Measurements from ENCODE around the gene ATP8B4. TPM values are rescaled to one million over a fixed set of nuclear protein-coding genes. Genes with fewer than 3 reads are reported as not detected.
A peak's percentile ranks its signal among the peaks of the same experiment; 100 is the strongest.

Gene ATP8B4
- total and polyA plus RNA-seq, 3 donors from 2014 or later: 2.4 to 6.1 (median 2.5) TPM

DNA sequence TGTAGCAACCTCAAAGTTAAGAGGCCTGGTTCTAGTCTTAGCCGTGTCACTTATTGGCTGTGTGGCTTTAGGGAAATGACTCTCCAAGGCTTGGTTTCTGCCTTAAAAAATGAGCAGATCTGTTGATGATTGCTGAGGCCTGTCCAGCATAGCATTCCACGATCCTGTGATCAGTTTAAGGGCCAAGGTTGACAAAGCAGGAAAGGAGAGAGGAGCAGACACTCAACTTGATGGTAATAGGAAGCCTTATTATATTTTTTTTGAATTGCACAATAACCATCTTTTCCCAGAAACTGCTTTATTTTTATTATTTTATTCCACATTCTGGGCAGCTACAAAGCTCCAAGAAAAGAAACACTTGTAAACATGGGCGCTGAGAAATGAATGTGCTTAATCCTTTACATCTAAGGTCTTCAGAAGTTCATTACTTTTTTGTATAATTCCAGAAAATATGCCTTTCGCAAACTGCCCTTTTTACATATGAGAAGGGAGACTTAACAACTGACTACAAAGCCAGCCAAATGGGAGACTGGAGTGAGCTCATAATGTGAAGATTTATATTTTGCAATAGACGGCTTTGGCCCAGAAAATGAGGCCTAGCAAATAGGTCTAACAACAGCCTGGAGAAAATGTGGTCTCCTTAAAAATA, 241.0 kb downstream of the ATP8B4 start:
- Histone ChIP-seq H3K4me3 (no peak overlapping the region), H3K27ac (peak overlapping the region in 1 of 2 donors; percentile 80), H3K9me3 (no peaks in the 10 kb centered on the region), H3K4me1 (peaks cover 16% of the 10 kb centered on the region), H3K27me3 (no peaks in the 10 kb centered on the region), H3K36me3 (ENCODE audit: low read depth, missing control alignments) (no peaks in the 10 kb centered on the region)
- TF ChIP-seq POLR2A (IDR thresholded peaks at IDR 0.05): no peak
- TF ChIP-seq, protein P1, sequence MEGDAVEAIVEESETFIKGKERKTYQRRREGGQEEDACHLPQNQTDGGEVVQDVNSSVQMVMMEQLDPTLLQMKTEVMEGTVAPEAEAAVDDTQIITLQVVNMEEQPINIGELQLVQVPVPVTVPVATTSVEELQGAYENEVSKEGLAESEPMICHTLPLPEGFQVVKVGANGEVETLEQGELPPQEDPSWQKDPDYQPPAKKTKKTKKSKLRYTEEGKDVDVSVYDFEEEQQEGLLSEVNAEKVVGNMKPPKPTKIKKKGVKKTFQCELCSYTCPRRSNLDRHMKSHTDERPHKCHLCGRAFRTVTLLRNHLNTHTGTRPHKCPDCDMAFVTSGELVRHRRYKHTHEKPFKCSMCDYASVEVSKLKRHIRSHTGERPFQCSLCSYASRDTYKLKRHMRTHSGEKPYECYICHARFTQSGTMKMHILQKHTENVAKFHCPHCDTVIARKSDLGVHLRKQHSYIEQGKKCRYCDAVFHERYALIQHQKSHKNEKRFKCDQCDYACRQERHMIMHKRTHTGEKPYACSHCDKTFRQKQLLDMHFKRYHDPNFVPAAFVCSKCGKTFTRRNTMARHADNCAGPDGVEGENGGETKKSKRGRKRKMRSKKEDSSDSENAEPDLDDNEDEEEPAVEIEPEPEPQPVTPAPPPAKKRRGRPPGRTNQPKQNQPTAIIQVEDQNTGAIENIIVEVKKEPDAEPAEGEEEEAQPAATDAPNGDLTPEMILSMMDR (IDR thresholded peaks at IDR 0.05): no peak
- peak; percentile 44 for DNase-seq
- 56 to 62% methylated on average over 5 of the region's 5 CpGs for WGBS, 2 donors
- intact Hi-C loops (cut with DNase I; ENCODE audit: low total_unique reads): loop anchor here (10.0 kb wide), 1 partner anchor 253 kb away; the partner anchor contains the start of genes DTWD1 and FAM227B

DNA sequence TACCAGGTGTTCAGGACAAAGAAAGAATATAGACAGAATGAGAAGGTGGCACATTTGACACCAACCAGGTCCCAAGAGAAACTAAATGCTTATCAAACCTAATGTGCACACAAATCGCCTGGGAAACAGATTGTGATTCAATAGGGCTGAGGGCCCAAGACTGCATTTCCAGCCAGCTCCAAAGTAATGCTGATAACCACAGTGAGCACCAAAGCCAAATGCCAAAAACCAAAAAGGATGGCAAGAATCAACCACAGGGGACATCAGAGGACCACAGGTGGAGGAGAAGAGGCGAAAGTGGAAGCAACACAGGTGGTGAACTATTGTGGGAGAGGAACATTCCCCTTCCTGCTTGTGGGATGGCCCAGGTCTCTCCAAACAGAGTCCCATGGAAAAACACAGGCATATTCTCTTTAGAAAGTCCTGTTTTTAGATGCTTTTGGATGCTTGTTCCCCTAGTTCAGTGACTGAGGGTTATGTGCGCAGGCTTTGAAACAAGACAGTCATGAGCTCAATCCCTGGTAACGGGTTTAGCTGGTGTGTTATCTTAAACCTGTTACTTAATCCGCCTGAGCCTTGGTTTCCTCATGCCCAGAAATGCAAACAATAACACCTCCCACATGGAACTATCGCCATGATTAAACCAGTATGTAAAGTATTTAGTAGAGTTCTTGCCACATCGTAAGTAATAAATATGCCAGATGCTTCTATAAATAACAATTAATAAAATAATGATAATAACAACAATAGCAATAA, 241.7 kb downstream of the ATP8B4 start:
- H3K9me3 ChIP-seq: no peaks in the 10 kb centered on the region
- no peaks in the 10 kb centered on the region for H3K36me3 ChIP-seq (ENCODE audit: low read depth, missing control alignments)
- DNase-seq: no peak
- TF ChIP-seq, protein P1 (IDR thresholded peaks at IDR 0.05): no peak
- TF ChIP-seq POLR2A (IDR thresholded peaks at IDR 0.05): no peak
- 74 to 83% methylated on average over 7 of the region's 7 CpGs for WGBS, 2 donors
- peak overlapping the region; percentile 8 to 80 for H3K27ac ChIP-seq
- peaks cover 16% of the 10 kb centered on the region for H3K4me1 ChIP-seq
- no peak overlapping the region for H3K4me3 ChIP-seq
- intact Hi-C loops (cut with DNase I; ENCODE audit: low total_unique reads): loop anchor here (10.0 kb wide), 1 partner anchor 252 kb away; the partner anchor contains the start of genes DTWD1 and FAM227B
- H3K27me3 ChIP-seq: no peaks in the 10 kb centered on the region

DNA sequence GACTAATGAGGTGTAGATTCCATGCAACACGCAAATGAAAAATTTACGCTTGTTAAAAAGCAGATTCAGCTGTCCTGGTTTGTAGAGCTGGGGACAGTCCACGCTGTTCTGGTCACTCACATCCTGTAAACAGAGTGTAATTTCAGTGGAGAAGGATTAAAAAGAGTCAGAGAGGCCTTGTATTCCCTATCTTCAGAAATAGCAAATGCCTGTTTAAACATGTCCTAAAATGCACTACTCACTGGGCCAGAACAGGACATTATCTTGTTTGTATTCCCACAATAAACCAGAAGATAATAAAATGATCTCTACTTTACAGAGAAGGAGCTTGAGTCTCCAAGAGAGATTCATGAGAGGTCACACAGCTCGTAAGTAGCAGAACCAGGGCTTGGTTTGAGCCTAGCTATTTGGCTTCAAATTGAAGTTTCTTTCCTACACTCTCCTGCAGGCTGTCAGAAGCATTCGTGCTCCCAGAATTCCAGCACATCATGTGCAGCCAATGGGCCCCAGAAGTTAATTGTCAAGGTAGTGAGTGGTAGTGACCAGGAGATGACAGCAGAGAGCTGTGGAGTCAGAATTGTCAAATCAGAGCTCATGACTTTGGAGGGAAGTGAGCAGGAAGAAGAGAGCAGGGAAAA, 242.5 kb downstream of the ATP8B4 start:
- peaks cover 16% of the 10 kb centered on the region for H3K4me1 ChIP-seq
- peak; percentile 46 for DNase-seq
- 42 to 53% methylated on average over 5 of the region's 5 CpGs for WGBS, 2 donors
- H3K27ac ChIP-seq: peak overlapping the region; percentile 5 to 80
- no peaks in the 10 kb centered on the region for H3K9me3 ChIP-seq
- H3K27me3 ChIP-seq: no peaks in the 10 kb centered on the region
- no peak overlapping the region for H3K4me3 ChIP-seq
- no peaks in the 10 kb centered on the region for H3K36me3 ChIP-seq (ENCODE audit: low read depth, missing control alignments)
- intact Hi-C loops (cut with DNase I; ENCODE audit: low total_unique reads): loop anchor here (10.0 kb wide), 1 partner anchor 252 kb away; the partner anchor contains the start of genes DTWD1 and FAM227B
- no peak for TF ChIP-seq POLR2A (IDR thresholded peaks at IDR 0.05)
- TF ChIP-seq, protein P1 (IDR thresholded peaks at IDR 0.05): peak; percentile 49 to 62 (median 54)

DNA sequence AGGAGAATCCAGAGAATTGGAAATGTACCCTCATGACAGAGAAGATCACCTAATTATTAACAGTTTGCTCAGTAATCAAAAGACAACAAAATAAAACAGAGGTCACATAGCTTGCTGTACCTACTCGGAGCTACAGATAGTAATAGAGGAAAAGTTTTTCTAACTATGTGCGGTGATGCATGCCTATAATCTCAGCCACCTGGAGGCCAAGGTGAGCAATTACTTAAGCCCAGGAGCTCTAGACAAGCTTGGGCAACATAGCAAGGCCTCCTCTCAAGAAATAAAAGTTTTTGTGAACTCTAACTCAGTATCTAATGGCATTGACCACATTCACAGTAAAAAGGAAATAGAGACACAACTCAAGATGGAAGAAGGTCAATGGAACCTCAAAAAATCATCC, 243.6 kb downstream of the ATP8B4 start:
- intact Hi-C loops (cut with DNase I; ENCODE audit: low total_unique reads): loop anchor here (10.0 kb wide), 1 partner anchor 251 kb away; the partner anchor contains the start of genes DTWD1 and FAM227B
- H3K36me3 ChIP-seq (ENCODE audit: low read depth, missing control alignments): no peaks in the 10 kb centered on the region

More for the DNA sequence above, 243.6 kb downstream of the ATP8B4 start:
- Histone ChIP-seq H3K4me1 (peaks cover 16% of the 10 kb centered on the region), H3K4me3 (no peak overlapping the region), H3K27me3 (no peaks in the 10 kb centered on the region), H3K27ac (peak overlapping the region in 1 of 2 donors; percentile 80), H3K9me3 (no peaks in the 10 kb centered on the region)
- WGBS, 2 donors: 89% methylated on average over 2 of the region's 2 CpGs
- TF ChIP-seq POLR2A (IDR thresholded peaks at IDR 0.05): no peak
- TF ChIP-seq, protein P1 (IDR thresholded peaks at IDR 0.05): no peak
- no peak for DNase-seq

All from testis (tissue), 3 donors.